HS-5 (cell line): ENCODE results near the gene RENBP.
A peak's percentile ranks its signal among the peaks of the same experiment; 100 is the strongest.

Source experiments
- DNase-seq: peaks from one replicate; pipeline ENCODE4 v3.0.0-alpha.2; 2012; ENCODE audit warnings: low read depth

The RENBP gene

GRCh38 chrX:153917869-153918268 lies 26.6 kb downstream of the RENBP start:
- DNase-seq = no peak

- DNase-seq = no peak
Measured at GRCh38 chrX:153913701-153914100, 30.7 kb downstream of the RENBP start.

- no peak for DNase-seq
Measured at GRCh38 chrX:153913211-153913610, 31.2 kb downstream of the RENBP start.

GRCh38 chrX:153911798-153912197 lies 32.6 kb downstream of the RENBP start:
- no peak for DNase-seq

- no peak for DNase-seq
Measured at GRCh38 chrX:153910446-153910845, 34.0 kb downstream of the RENBP start.

- DNase-seq = no peak
Measured at GRCh38 chrX:153909980-153910360, 34.5 kb downstream of the RENBP start.

- DNase-seq = no peak
Measured at GRCh38 chrX:153909024-153909979, 35.1 kb downstream of the RENBP start.

- no peak for DNase-seq
Measured at GRCh38 chrX:153908219-153908860, 36.1 kb downstream of the RENBP start.

- DNase-seq = no peak
Measured at GRCh38 chrX:153907456-153907855, 37.0 kb downstream of the RENBP start.

- no peak for DNase-seq
Measured at GRCh38 chrX:153906126-153906917, 38.1 kb downstream of the RENBP start.

- no peak for DNase-seq
Measured at GRCh38 chrX:153905481-153906095, 38.9 kb downstream of the RENBP start.

- DNase-seq = no peak
Measured at GRCh38 chrX:153903991-153904957, 40.2 kb downstream of the RENBP start, which contains the start of gene AVPR2. Gene AVPR2 (plus strand): TSS chrX:153904673. CDS start chrX:153905146, 473 bp downstream.

- DNase-seq = no peak
Measured at GRCh38 chrX:153903238-153903980, 41.0 kb downstream of the RENBP start.

- DNase-seq = no peak
Measured at GRCh38 chrX:153902385-153902784, 42.1 kb downstream of the RENBP start.

GRCh38 chrX:153901753-153902140 lies 42.7 kb downstream of the RENBP start:
- no peak for DNase-seq

- peak; percentile 65 for DNase-seq
Measured at GRCh38 chrX:153900831-153901752, 43.4 kb downstream of the RENBP start.

- no peak for DNase-seq
Measured at GRCh38 chrX:153897899-153898298, 46.5 kb downstream of the RENBP start.

- no peak for DNase-seq
Measured at GRCh38 chrX:153889123-153889522, 55.3 kb downstream of the RENBP start.

- no peak for DNase-seq
Measured at GRCh38 chrX:153888344-153888743, 56.1 kb downstream of the RENBP start.
